Skeletal muscle tissue (tissue), 4 donors: ENCODE results near the gene IFI16. TPM values are rescaled to one million over a fixed set of nuclear protein-coding genes. Genes with fewer than 3 reads are reported as not detected.
A peak's percentile ranks its signal among the peaks of the same experiment; 100 is the strongest.
"Not testable (repeated sequence)": the region's sequence is repeated elsewhere in the genome, so short reads cannot be mapped to it uniquely, and the experiment has no call there.

Experiments used
- H3K27ac ChIP-seq: one replicate; pipeline ENCODE4 v1.7.0; 2013; ENCODE audit warnings: mild to moderate bottlenecking, low read depth, low read length, inconsistent platforms
- H3K27me3 ChIP-seq, 3 donors: one replicate each; pipeline ENCODE4 v1.7.0; 2013; ENCODE audit warnings: low read length in 3 of 3; ENCODE audit not compliant: control insufficient read depth in 3 of 3, insufficient read depth in 3 of 3
- H3K36me3 ChIP-seq, 3 donors: one replicate each; pipeline ENCODE4 v1.7.0; 2013; ENCODE audit warnings: low read length in 3 of 3; ENCODE audit not compliant: control insufficient read depth in 3 of 3, insufficient read depth in 3 of 3
- H3K4me1 ChIP-seq, 3 donors: one replicate each; pipeline ENCODE4 v1.7.0; 2013; ENCODE audit warnings: low read length in 3 of 3, mild to moderate bottlenecking in 3 of 3; ENCODE audit not compliant: control insufficient read depth in 3 of 3, insufficient read depth in 3 of 3
- H3K4me3 ChIP-seq, 3 donors: one replicate each; pipeline ENCODE4 v1.7.0; 2013; ENCODE audit warnings: low read length in 3 of 3
- H3K9ac ChIP-seq, 3 donors: one replicate each; pipeline ENCODE4 v1.7.0; 2013; ENCODE audit warnings: low read length in 3 of 3, mild to moderate bottlenecking in 3 of 3, moderate library complexity in 2 of 3, low read depth in 1 of 3
- H3K9me3 ChIP-seq, 3 donors: one replicate each; pipeline ENCODE4 v1.7.0; 2013; ENCODE audit warnings: low read length in 3 of 3; ENCODE audit not compliant: control insufficient read depth in 3 of 3
- total RNA-seq: library from RNA; depleted of rRNA; stranded (reverse); fragments of >200 nt; gene quantifications from one replicate; pipeline ENCODE4 v1.2.3, GENCODE V29; 2014
- donor health status: Osteomylitis.

Gene IFI16
- total RNA-seq, 1 donor from 2014 or later = 16.2 TPM

DNA sequence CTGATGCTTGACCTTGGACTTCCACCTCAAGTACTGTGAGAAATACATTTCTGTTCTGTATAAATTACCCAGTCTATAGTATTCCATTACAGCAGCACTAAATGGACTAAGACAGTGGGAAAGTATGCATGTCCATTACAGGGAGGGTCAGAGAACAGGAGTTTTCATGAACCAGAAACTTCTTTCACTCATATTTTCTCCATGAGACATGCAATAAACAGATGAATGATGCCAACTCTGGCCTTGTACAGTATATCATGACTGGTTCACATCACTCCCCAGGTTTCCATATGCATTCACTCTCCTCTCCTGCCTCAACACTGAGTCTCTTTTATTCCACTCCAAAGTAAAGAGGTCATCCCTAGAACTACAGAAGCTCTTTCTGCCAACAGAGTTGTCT, 4.5 kb upstream of the IFI16 start:
- H3K4me3 ChIP-seq = peak overlapping the region in 1 of 3 donors; percentile 25
- peaks cover 5 to 12% (median 10%) of the 10 kb centered on the region in 3 donors for H3K4me1 ChIP-seq
- H3K27ac ChIP-seq = peak overlapping the region; percentile 78

DNA sequence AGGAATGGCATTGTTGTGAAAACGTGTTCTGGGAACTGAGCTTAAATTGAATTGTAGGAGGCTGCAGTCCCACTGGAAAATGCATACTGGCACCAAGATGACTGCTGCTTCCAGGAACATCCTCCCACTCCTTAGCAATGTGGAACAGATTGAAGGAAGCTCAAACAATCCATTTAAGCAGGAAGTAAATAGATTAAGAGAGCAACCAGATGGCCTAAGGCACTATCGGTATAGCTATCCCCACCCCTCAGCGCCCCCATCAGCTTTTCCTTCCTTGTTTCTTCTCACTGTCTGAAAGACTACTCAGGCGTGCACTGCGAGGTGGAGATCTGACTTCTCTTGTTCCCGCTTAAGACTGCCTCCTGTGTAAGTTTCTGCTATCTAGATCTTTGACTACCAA, 4.0 kb upstream of the IFI16 start:
- peak overlapping the region in 1 of 3 donors; percentile 21 for H3K9ac ChIP-seq
- no peaks in the 10 kb centered on the region for H3K9me3 ChIP-seq
- H3K27ac ChIP-seq = peak overlapping the region; percentile 78
- H3K27me3 ChIP-seq = no peaks in the 10 kb centered on the region
- H3K4me3 ChIP-seq = peak overlapping the region in 1 of 3 donors; percentile 25
- H3K36me3 ChIP-seq = no peaks in the 10 kb centered on the region
- H3K4me1 ChIP-seq = peaks cover 5 to 12% (median 7%) of the 10 kb centered on the region in 3 donors

More for the DNA sequence above, 4.5 kb upstream of the IFI16 start:
- Histone ChIP-seq H3K9ac (no peak overlapping the region), H3K9me3 (no peaks in the 10 kb centered on the region), H3K36me3 (no peaks in the 10 kb centered on the region), H3K27me3 (no peaks in the 10 kb centered on the region)

DNA sequence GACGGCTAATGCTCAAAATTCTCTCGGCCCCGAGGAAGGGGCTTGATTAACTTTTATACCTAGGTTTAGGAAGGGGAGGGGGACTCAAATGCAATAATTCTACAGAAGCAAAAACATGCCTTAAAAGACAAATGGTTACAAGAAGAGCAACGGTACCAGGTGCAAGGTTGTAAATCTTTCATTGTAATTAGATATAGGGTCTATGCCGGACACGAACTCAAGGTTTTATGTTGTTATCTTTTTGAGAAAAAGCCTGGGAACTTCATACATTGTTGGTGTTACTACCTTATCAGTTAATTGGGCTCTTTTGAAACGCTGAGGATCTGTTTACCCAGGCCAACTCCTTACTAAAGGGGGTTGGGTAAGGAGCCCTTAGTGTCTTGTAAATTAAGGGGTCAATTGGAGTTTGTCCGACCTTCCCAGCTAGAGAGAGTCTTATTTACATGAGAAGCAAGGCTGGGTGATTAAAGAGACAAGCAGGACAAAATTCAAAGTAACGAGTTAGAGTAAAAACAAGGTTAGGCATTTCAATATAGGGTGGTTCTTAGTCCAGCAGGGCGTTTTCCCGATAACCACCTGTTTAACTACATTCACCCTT, 3.4 kb upstream of the IFI16 start:
- peak overlapping the region; percentile 78 for H3K27ac ChIP-seq
- not testable (repeated sequence) for H3K9me3 ChIP-seq, H3K27me3 ChIP-seq, H3K36me3 ChIP-seq
- peak overlapping the region in 1 of 3 donors; percentile 25 for H3K4me3 ChIP-seq
- H3K9ac ChIP-seq = peak overlapping the region in 1 of 3 donors; percentile 21
- H3K4me1 ChIP-seq = peaks cover 5 to 12% (median 5%) of the 10 kb centered on the region in 3 donors

DNA sequence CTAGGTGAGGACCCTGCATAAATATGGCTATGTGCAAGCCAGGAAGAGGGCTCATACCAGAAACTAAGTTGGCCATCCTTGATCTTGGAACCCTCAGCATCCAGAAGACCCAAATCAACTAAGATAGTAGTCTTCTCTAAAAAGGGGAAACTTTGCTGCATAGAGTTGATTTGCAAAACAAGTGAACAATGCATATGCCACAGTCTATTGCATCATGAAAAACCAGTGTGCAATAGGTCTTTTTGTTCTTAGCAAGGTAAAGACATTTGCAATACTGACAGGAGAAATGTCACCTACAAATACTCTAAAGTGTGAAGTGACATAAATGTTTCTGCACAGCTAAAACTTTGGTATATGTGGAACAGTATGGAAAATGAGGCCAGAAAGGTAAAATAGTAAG, 2.0 kb upstream of the IFI16 start:
- Histone ChIP-seq H3K9me3 (no peaks in the 10 kb centered on the region), H3K27ac (no peak overlapping the region), H3K36me3 (no peaks in the 10 kb centered on the region), H3K4me3 (no peak overlapping the region), H3K27me3 (no peaks in the 10 kb centered on the region), H3K4me1 (peaks cover 5 to 12% (median 5%) of the 10 kb centered on the region in 3 donors), H3K9ac (no peak overlapping the region)

DNA sequence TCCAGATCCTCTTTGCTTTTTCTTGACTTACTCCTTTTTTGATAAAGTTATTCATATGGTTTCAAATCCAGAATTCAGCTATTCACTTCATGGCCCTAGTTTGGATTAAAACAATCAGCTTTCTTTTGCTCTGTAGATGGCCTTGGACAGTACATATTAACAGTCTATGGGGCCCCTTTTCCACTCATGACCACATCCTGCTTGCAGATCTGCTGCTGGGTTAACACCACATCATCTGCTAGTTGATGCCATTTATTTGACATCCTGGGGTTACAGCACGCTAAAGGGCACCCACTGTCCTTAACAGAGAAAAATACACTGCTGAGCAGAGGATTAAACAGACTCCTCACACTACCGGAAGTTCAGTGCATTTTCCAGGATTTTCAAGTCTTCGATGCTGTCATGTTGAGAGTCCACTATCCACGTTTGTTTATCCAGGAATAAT, 941 bp upstream of the IFI16 start:
- Histone ChIP-seq H3K27me3 (no peaks in the 10 kb centered on the region), H3K27ac (peak overlapping the region; percentile 90), H3K9ac (no peak overlapping the region), H3K4me1 (peaks cover 5 to 12% (median 5%) of the 10 kb centered on the region in 3 donors), H3K36me3 (no peaks in the 10 kb centered on the region), H3K9me3 (no peaks in the 10 kb centered on the region), H3K4me3 (no peak overlapping the region)

DNA sequence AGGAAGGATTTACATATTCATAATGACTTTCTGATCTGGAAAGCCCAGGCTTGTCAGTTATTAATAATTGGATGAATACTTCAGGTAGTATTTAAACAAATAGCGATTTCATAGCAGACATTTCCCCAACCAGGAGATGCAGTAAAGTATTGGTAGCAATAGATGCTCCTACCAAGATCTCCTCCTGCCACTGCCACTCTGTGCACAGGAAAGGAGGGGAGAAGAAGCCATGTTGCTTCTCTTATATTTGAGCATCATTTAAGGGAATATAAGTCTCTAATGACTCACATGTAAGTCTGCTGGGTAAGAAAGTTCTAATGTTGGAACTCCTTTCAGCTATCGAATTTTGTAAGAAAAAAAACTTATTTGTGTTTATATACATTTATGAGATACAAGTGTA, 420 bp upstream of the IFI16 start:
- peak overlapping the region in 1 of 3 donors; percentile 82 for H3K4me3 ChIP-seq

DNA sequence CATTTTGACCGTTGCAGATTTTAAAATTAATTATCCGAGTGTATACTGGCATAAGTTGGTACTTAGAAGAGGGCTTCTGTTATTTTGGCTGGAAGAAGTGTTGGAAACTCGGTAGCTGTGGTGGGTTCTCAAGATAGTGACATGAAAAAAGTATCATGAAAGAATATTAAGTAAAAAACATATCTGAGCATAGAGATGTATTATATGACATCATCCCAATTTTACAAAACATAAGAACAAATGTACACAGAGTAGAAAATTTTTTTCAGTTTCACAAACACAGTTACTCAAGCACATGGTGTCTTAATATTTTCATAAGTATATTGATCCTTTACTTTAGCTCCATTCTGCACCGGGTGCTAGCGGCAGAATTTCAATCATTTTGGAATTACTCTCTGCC, 684 bp downstream of the IFI16 start:
- H3K9ac ChIP-seq = peak overlapping the region; percentile 54 to 79 (median 71)
- H3K36me3 ChIP-seq = no peaks in the 10 kb centered on the region
- H3K9me3 ChIP-seq = no peaks in the 10 kb centered on the region
- H3K4me3 ChIP-seq = peak overlapping the region; percentile 52 to 82 (median 65)
- peaks cover 2 to 15% (median 4%) of the 10 kb centered on the region in 3 donors for H3K4me1 ChIP-seq
- no peaks in the 10 kb centered on the region for H3K27me3 ChIP-seq
- H3K27ac ChIP-seq = peak overlapping the region; percentile 90

More for the DNA sequence above, 420 bp upstream of the IFI16 start:
- Histone ChIP-seq H3K9ac (no peak overlapping the region), H3K27me3 (no peaks in the 10 kb centered on the region), H3K9me3 (no peaks in the 10 kb centered on the region), H3K36me3 (no peaks in the 10 kb centered on the region), H3K4me1 (peaks cover 5 to 12% (median 8%) of the 10 kb centered on the region in 3 donors), H3K27ac (peak overlapping the region; percentile 90)

DNA sequence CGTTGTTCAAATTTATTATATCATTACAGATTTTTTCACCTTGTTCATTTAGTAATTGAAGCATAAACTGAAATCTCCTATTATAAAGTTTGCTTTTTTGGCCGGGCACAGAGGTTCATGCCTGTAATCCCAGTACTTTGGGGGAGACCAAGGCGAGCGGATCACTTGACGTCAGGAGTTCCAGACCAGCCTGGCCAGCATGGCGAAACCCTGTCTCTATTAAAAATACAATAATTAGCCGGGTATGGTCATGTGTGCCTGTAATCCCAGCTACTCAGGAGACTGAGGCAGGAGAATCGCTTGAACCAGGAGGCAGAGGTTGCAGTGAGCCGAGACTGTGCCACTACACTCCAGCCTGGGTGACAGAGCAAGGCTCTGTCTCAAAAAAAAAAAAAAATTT, 1.3 kb downstream of the IFI16 start:
- H3K4me1 ChIP-seq = peaks cover 3 to 15% (median 4%) of the 10 kb centered on the region in 3 donors
- peak overlapping the region in 2 of 3 donors; percentile 71 to 79 for H3K9ac ChIP-seq
- H3K9me3 ChIP-seq, H3K27me3 ChIP-seq, H3K36me3 ChIP-seq: not testable (repeated sequence)
- peak overlapping the region; percentile 90 for H3K27ac ChIP-seq
- peak overlapping the region; percentile 46 to 82 (median 65) for H3K4me3 ChIP-seq

DNA sequence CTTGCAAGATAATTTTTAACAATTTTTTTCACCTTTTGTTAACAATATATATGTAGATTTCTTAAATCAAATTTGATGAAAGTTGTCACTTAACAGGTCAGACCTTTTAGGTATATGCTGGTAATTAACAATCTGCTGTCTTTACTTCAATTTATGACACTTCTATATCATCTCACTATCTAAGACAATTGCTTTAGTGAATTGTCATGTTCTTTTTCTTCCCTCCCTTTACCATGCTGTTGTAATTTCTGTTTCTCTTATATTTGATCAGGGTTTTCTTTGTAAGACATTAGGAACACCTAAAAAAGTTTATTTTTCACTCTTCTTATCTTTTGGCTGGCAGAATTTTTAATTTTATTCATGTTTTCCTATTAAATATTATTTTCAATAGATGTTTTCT, 2.0 kb downstream of the IFI16 start:
- peak overlapping the region in 1 of 3 donors; percentile 82 for H3K4me3 ChIP-seq
- H3K4me1 ChIP-seq = peaks cover 3 to 14% (median 7%) of the 10 kb centered on the region in 3 donors
- H3K36me3 ChIP-seq = peaks cover 0 to 11% (median 0%) of the 10 kb centered on the region in 3 donors
- no peaks in the 10 kb centered on the region for H3K9me3 ChIP-seq
- no peaks in the 10 kb centered on the region for H3K27me3 ChIP-seq
- H3K9ac ChIP-seq = peak overlapping the region in 2 of 3 donors; percentile 27 to 54
- peak overlapping the region; percentile 72 for H3K27ac ChIP-seq

DNA sequence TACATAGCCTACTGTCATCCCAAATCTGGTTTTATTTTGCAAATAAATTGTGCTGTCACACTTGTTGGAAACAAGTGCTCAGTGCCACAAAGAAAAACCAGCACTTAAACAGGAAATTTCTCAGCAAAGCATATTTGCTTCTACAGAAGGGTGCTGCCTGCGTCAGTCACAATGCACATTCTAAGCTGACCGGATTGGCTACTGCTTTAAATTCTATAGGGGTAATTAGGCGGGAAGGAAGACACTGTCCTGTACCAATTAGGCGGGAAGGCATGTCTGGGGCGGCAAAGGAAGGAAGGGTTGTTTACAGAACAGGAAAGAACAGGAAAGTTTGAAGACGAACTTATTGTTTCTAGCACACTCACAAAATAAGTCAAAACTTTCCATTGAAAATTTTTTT, 2.8 kb downstream of the IFI16 start:
- Histone ChIP-seq H3K9ac (peak overlapping the region; percentile 4 to 54 (median 28)), H3K36me3 (peaks cover 0 to 16% (median 0%) of the 10 kb centered on the region in 3 donors), H3K27me3 (no peaks in the 10 kb centered on the region), H3K4me3 (peak overlapping the region in 2 of 3 donors; percentile 41 to 82), H3K4me1 (peaks cover 3 to 18% (median 7%) of the 10 kb centered on the region in 3 donors), H3K27ac (peak overlapping the region; percentile 72), H3K9me3 (no peaks in the 10 kb centered on the region)
